Measurements from ENCODE around the gene CCDC91. TPM values are rescaled to one million over a fixed set of nuclear protein-coding genes. Genes with fewer than 3 reads are reported as not detected.
"Not testable (repeated sequence)": the region's sequence is repeated elsewhere in the genome, so short reads cannot be mapped to it uniquely, and the experiment has no call there.

CCDC91 gene
- total RNA-seq, 1 experiment from 2014 or later = 18.6 TPM

- DNase-seq (ENCODE audit: low spot score) = no peak
These were observed 5.9 kb upstream of the CCDC91 start for GRCh38 chr12:28184375-28184774.

GRCh38 chr12:28186500-28186899 is 3.8 kb upstream of the CCDC91 start:
- no peak for DNase-seq (ENCODE audit: low spot score)

- DNase-seq (ENCODE audit: low spot score) = peak; percentile 4
These were observed 404 bp upstream of the CCDC91 start for GRCh38 chr12:28189784-28190320.

GRCh38 chr12:28191051-28192048 is 1.1 kb downstream of the CCDC91 start:
- peak; percentile 52 for DNase-seq (ENCODE audit: low spot score)

- DNase-seq (ENCODE audit: low spot score) = no peak
These were observed 1.9 kb downstream of the CCDC91 start for GRCh38 chr12:28192125-28192524.

GRCh38 chr12:28194621-28195020 is 4.4 kb downstream of the CCDC91 start:
- not testable (repeated sequence) for DNase-seq (ENCODE audit: low spot score)

GRCh38 chr12:28201136-28201535 is 10.9 kb downstream of the CCDC91 start:
- DNase-seq (ENCODE audit: low spot score) = not testable (repeated sequence)

- DNase-seq (ENCODE audit: low spot score) = no peak
These were observed 12.3 kb downstream of the CCDC91 start for GRCh38 chr12:28202374-28203130.

GRCh38 chr12:28209782-28210181 is 19.5 kb downstream of the CCDC91 start:
- no peak for DNase-seq (ENCODE audit: low spot score)

GRCh38 chr12:28212182-28212581 is 21.9 kb downstream of the CCDC91 start:
- DNase-seq (ENCODE audit: low spot score) = no peak

- DNase-seq (ENCODE audit: low spot score) = no peak
These were observed 24.8 kb downstream of the CCDC91 start for GRCh38 chr12:28215021-28215420.

GRCh38 chr12:28216016-28216415 is 25.8 kb downstream of the CCDC91 start:
- no peak for DNase-seq (ENCODE audit: low spot score)

GRCh38 chr12:28217805-28218204 is 27.5 kb downstream of the CCDC91 start:
- DNase-seq (ENCODE audit: low spot score) = no peak

- DNase-seq (ENCODE audit: low spot score) = no peak
These were observed 28.6 kb downstream of the CCDC91 start for GRCh38 chr12:28218875-28219274.

- DNase-seq (ENCODE audit: low spot score) = no peak
These were observed 29.6 kb downstream of the CCDC91 start for GRCh38 chr12:28219827-28220226.

- DNase-seq (ENCODE audit: low spot score) = no peak
These were observed 31.9 kb downstream of the CCDC91 start for GRCh38 chr12:28222081-28222700.

- DNase-seq (ENCODE audit: low spot score) = no peak
These were observed 32.8 kb downstream of the CCDC91 start for GRCh38 chr12:28223025-28223554.

- no peak for DNase-seq (ENCODE audit: low spot score)
These were observed 33.6 kb downstream of the CCDC91 start for GRCh38 chr12:28223858-28224257.

- DNase-seq (ENCODE audit: low spot score) = no peak
These were observed 36.4 kb downstream of the CCDC91 start for GRCh38 chr12:28226705-28227104.

- no peak for DNase-seq (ENCODE audit: low spot score)
These were observed 37.0 kb downstream of the CCDC91 start for GRCh38 chr12:28227251-28227650.

- DNase-seq (ENCODE audit: low spot score) = no peak
These were observed 41.0 kb downstream of the CCDC91 start for GRCh38 chr12:28231248-28231647.
